Epithelial cell of umbilical artery (primary cell): ENCODE results near the gene PRAMEF9. TPM values are rescaled to one million over a fixed set of nuclear protein-coding genes. Genes with fewer than 3 reads are reported as not detected.

Source experiments
- total RNA-seq: library from RNA; depleted of rRNA; stranded (reverse); fragments of >200 nt; gene quantifications from 2 replicates; pipeline ENCODE4 v1.2.3, GENCODE V29; 2014

PRAMEF9 gene
- not detected in 2 replicates for total RNA-seq

DNA sequence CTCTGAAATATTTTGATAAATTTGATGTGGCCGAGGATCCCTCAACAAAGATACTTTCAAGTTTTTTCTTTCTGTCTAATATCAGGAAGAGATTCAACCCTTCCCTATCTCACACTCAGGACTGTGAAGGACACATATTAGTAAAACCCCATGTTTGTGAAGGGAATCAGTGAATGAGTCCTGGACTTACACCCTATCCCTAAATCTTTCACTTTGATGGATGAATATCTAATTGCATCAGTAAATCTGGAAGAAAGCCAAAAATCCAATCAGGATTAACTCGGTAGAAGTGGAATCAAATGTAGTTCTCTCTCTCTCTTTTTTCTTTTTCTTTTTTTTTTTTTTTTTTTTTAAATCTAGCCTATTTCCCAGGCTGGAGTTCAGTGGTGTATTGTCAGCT is at the start of gene PRAMEF9:
Gene PRAMEF9, plus strand, starts transcription at position 301 of the 400 bp plus-strand sequence. CDS start 3,433 bp downstream, outside the sequence.

GRCh38 chr1:13155909-13156308 is 15.7 kb upstream of the PRAMEF9 start, which contains the start of gene PRAMEF26:
Gene PRAMEF26 (minus strand): TSS chr1:13156009. CDS start chr1:13153095, 2,914 bp downstream.

DNA sequence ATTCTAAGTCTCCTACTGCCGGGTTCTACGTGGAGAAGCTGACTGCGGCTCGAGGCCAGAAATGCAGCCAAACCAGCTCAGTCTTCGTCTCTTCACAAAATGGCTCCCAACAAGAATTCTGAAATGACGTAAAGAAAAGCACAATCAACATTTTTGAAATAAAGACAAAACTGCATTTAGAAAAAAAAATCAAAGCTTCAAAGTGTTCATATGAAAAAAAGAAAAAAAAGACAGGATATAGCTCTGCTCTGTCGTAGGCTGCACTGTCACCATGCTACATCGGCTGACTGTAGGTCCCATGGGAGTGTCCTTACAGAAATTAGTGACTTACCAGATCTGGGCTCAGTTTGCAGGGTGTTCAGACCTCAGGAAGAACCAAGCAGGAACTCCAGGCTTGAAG is 6.1 kb upstream of the PRAMEF9 start, which contains the start of gene HNRNPCL4:
Gene HNRNPCL4, minus strand, starts transcription at position 101 of the 400 bp plus-strand sequence. CDS start 164 bp downstream, outside the sequence.

DNA sequence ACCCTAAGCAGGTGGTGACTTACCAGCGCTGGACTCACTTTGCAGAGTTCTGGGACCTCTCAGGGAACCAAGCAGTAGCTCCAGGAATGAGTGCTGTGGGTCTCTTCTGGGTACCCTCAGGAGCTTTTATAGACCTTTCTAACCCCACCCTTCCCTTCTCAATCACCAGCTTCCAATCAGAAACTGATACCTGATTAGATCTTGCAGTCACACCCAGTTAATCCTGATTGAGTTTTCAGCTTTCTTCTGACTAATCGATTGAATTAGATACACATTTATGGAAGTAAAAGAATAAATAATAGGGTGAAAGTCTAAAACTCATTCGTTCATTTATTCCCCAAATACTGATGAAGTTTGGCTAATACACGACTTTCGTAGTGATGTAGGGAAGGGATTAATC is 29.7 kb downstream of the PRAMEF9 start, which contains the start of gene PRAMEF13:
Gene PRAMEF13, minus strand, starts transcription at position 101 of the 400 bp plus-strand sequence. CDS start 1,820 bp downstream, outside the sequence.

DNA sequence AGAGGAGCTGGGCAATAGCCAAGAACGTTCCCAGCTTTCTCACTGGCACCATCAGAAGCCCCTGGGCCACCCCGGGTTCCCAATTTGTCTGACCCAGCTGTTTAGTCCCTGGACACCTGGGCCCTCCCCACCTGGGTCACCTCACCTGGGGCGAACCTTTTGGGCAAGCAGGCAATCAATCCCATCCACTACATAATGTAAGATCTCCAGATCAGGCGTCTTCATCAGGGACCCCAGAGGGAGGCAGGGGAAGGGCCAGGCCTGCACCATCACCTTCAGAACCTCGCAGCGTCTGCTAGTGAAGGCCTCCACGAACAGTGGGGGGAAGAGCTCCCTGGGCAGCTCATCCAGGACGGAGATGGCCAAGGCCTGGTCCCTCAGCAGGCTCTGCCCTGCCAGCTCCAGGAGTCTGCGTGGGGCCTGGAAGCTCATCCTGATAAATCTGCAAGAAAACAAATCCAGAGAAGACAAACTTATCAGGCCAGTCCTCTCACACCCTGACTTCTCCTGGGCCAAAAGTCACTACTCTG is 54.1 kb downstream of the PRAMEF9 start, which contains the start of gene PRAMEF18:
Gene PRAMEF18, minus strand, starts transcription at position 480 of the 530 bp plus-strand sequence. Its CDS starts 48 bp downstream, at position 432.

Other genes starting within 250 kb of the PRAMEF9 start
- not detected in 2 replicates for gene PRAMEF6, start 224.3 kb upstream of the PRAMEF9 start, total RNA-seq
- not detected in 2 replicates for gene PRAMEF27, start 115.3 kb upstream of the PRAMEF9 start, total RNA-seq
- gene HNRNPCL3, start 111.1 kb upstream of the PRAMEF9 start, total RNA-seq = not detected in 2 replicates
- not detected in 2 replicates for gene PRAMEF25, start 101.1 kb upstream of the PRAMEF9 start, total RNA-seq
- not detected in 2 replicates for gene HNRNPCL2, start 55.0 kb upstream of the PRAMEF9 start, total RNA-seq
- not detected in 2 replicates for gene PRAMEF26, start 15.8 kb upstream of the PRAMEF9 start, total RNA-seq
- not detected in 2 replicates for gene HNRNPCL4, start 6.2 kb upstream of the PRAMEF9 start, total RNA-seq
- gene PRAMEF13, start 29.6 kb downstream of the PRAMEF9 start, total RNA-seq = not detected in 2 replicates
- gene PRAMEF18, start 54.3 kb downstream of the PRAMEF9 start, total RNA-seq = not detected in 2 replicates
- not detected in 2 replicates for gene PRAMEF5, start 82.3 kb downstream of the PRAMEF9 start, total RNA-seq
- gene PRAMEF8, start 113.3 kb downstream of the PRAMEF9 start, total RNA-seq = not detected in 2 replicates
- gene PRAMEF33, start 131.7 kb downstream of the PRAMEF9 start, total RNA-seq = not detected in 2 replicates
- not detected in 2 replicates for gene PRAMEF15, start 143.7 kb downstream of the PRAMEF9 start, total RNA-seq
- not detected in 2 replicates for gene PRAMEF14, start 175.3 kb downstream of the PRAMEF9 start, total RNA-seq
- not detected in 2 replicates for gene PRAMEF19, start 200.1 kb downstream of the PRAMEF9 start, total RNA-seq
- not detected in 2 replicates for gene PRAMEF17, start 217.8 kb downstream of the PRAMEF9 start, total RNA-seq
- gene PRAMEF20, start 238.6 kb downstream of the PRAMEF9 start, total RNA-seq = not detected in 2 replicates